ENCODE measurements around the gene EHBP1L1. TPM values are rescaled to one million over a fixed set of nuclear protein-coding genes. Genes with fewer than 3 reads are reported as not detected.
A peak's percentile ranks its signal among the peaks of the same experiment; 100 is the strongest.

EHBP1L1 gene
- total and polyA plus RNA-seq, 2 of the 8 experiments (the other 6 are each of a cell fraction or from before 2014, with no cell fraction given): 4.3 to 6.6 TPM

DNA sequence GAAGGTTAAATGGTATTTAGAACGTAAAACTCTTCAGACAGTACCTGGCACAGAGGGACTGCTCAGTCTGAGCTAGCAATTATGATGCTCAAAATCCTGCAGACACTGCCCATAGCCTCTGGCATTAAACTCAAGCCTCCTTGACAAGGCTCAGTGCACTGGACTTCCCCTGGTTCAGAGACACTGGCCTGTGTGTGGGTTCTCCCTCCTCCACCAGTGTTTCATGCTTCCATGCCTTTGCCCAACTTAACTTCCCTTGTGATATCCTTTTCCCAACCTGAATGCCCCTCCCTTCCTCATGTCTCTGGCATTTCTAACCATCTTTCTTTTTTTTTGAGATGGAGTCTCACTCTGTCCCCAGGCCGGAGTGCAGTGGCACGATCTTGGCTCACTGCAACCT is 26.8 kb upstream of the EHBP1L1 start:
- Histone ChIP-seq H2BK15ac (ENCODE audit: low read length) (0 out of 2 replicates have a peak overlapping the region, but pooled peaks have one; percentile 29), H3K36me3 (ENCODE audit: control insufficient read depth in 2 of 4, insufficient read depth in 4 of 4, low read length in 3 of 4) (no peaks in the 10 kb centered on the region), H4K91ac (replicated peaks; ENCODE audit: insufficient read length, low read length) (no peak overlapping the region), H2BK120ac (replicated peaks; ENCODE audit: low read depth, low read length) (no peak overlapping the region), H2AK5ac (ENCODE audit: low read depth, low read length) (peak overlapping the region; percentile 53; the same call in 1 of the 2 replicates), H4K5ac (ENCODE audit: insufficient read length, low read depth, low read length) (no peak overlapping the region), H3K23me2 (ENCODE audit: low read depth, low read length) (peaks cover 12% of the 10 kb centered on the region; the same call in 1 of the 2 replicates), H3K4ac (replicated peaks; ENCODE audit: insufficient read length, low read depth, low read length) (no peak overlapping the region), H3K4me3 (ENCODE audit: extremely low read depth in 1 of 4, insufficient read depth in 2 of 4, low read depth in 3 of 4, low read length in 4 of 4) (no peak overlapping the region), H2BK5ac (ENCODE audit: low read depth, low read length) (no peak overlapping the region), H3K23ac (ENCODE audit: insufficient read length) (no peak overlapping the region), H3K18ac (ENCODE audit: extremely low read depth, low read length) (no peak overlapping the region), H3K4me2 (ENCODE audit: insufficient read depth in 1 of 2, low read depth in 2 of 2, low read length in 2 of 2) (no peak overlapping the region), H3K4me1 (replicated peaks in 1 of 4; ENCODE audit: control insufficient read depth in 3 of 4, insufficient read depth in 4 of 4, low read length in 3 of 4) (peaks cover 0 to 20% (median 17%) of the 10 kb centered on the region in 4 experiments; a peak in 6 of 7 replicates), H3K56ac (replicated peaks; ENCODE audit: insufficient read length, low read depth, low read length) (no peak overlapping the region), H3K9me3 (ENCODE audit: insufficient read depth in 2 of 2, low read depth in 1 of 2, low read length in 1 of 2) (no peaks in the 10 kb centered on the region), H4K20me1 (replicated peaks in 1 of 2; ENCODE audit: control insufficient read depth in 1 of 2, insufficient read depth in 2 of 2, low read length in 2 of 2) (peaks cover 0 to 8% of the 10 kb centered on the region in 2 experiments), H3K27me3 (replicated peaks in 1 of 4; ENCODE audit: control insufficient read depth in 3 of 4, extremely low read depth in 1 of 4, insufficient read depth in 3 of 4, low read length in 3 of 4) (peaks cover 4 to 49% (median 38%) of the 10 kb centered on the region in 4 experiments; a peak in 6 of 7 replicates), H3K27ac (ENCODE audit: low read depth, low read length) (no peak overlapping the region), H3K79me1 (ENCODE audit: low read depth, low read length) (no peaks in the 10 kb centered on the region), H2AFZ (ENCODE audit: low read length) (no peak overlapping the region), H2BK20ac (ENCODE audit: low read length) (no peak overlapping the region), H4K8ac (ENCODE audit: extremely low read depth, insufficient read depth, low read length) (no peak overlapping the region), H3K14ac (ENCODE audit: insufficient read length) (no peak overlapping the region), H3K79me2 (ENCODE audit: control insufficient read depth in 1 of 2, insufficient read depth in 2 of 2, low read length in 2 of 2) (no peaks in the 10 kb centered on the region), H2BK12ac (ENCODE audit: low read depth, low read length) (no peak overlapping the region), H3K9ac (replicated peaks in 1 of 4; ENCODE audit: extremely low read depth in 1 of 4, low read depth in 3 of 4, low read length in 3 of 4) (no peak overlapping the region)
- 90% methylated on average over 2 of the region's 3 CpGs; no CpG with 5 or more reads in 1 of the 2 experiments for WGBS, 2 experiments (ENCODE audit: extremely low coverage in 1 of 2, insufficient coverage in 1 of 2, insufficient read length in 1 of 2, insufficient replicate concordance in 2 of 2, low coverage in 1 of 2, low lambda C conversion rate in 2 of 2, missing lambda C conversion rate in 1 of 2)
- TF ChIP-seq TEAD4 (IDR thresholded peaks at IDR 0.05; ENCODE audit: low read depth, low read length) (no peak), RAD21 (IDR thresholded peaks at IDR 0.05 in 1 of 2, conservative IDR thresholded peaks at IDR 0.05 in 1 of 2; ENCODE audit: low read depth in 2 of 2, low read length in 2 of 2) (no peak), SUZ12 (IDR thresholded peaks at IDR 0.05; ENCODE audit: low read length) (no peak), SIRT6 (IDR thresholded peaks at IDR 0.05; ENCODE audit: low read length) (no peak), YY1 (IDR thresholded peaks at IDR 0.05; ENCODE audit: low read depth, low read length) (no peak), CTBP2 (IDR thresholded peaks at IDR 0.05; ENCODE audit: borderline replicate concordance, insufficient read depth, insufficient read length, low read length) (no peak), KDM5A (IDR thresholded peaks at IDR 0.05; ENCODE audit: low read length) (no peak), HDAC6 (IDR thresholded peaks at IDR 0.05; ENCODE audit: low read depth, low read length) (no peak), KDM4A (IDR thresholded peaks at IDR 0.05; ENCODE audit: low read depth, low read length, severe bottlenecking) (no peak), RNF2 (IDR thresholded peaks at IDR 0.05; ENCODE audit: borderline replicate concordance, low read depth, low read length, missing control alignments, poor library complexity, severe bottlenecking) (no peak), MAFK (IDR thresholded peaks at IDR 0.05; ENCODE audit: low read depth, low read length) (no peak), BACH1 (IDR thresholded peaks at IDR 0.05; ENCODE audit: low read length) (no peak)
- TF ChIP-seq, protein P1, sequence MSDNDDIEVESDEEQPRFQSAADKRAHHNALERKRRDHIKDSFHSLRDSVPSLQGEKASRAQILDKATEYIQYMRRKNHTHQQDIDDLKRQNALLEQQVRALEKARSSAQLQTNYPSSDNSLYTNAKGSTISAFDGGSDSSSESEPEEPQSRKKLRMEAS (IDR thresholded peaks at IDR 0.05): no peak
- DNase-seq (ENCODE audit: low read depth in 1 of 2, low spot score in 2 of 2): no peak
- no peak for FAIRE-seq
- ChIA-PET POLR2A (ENCODE audit: partially characterized antibody) (interaction anchor here (0.7 to 1.6 kb wide), 4 partner anchors 9 to 44 kb away, joined by 3 to 5 read pairs (median 4); no protein-coding TSS in a partner anchor), CTCF (ENCODE audit: partially characterized antibody) (interaction anchor here (0.9 to 10.5 kb wide), 7 partner anchors 8 to 519 kb away, joined by 3 to 284 read pairs (median 4); partner anchors contain the start of genes FAM89B, LTBP3 and ZNRD2)
